HepG2 (cell line): Measurements from ENCODE around the gene FOXA3. TPM values are rescaled to one million over a fixed set of nuclear protein-coding genes. Genes with fewer than 3 reads are reported as not detected.

Experiments
- CHD2 ChIP-seq: IDR thresholded peaks from 2 replicates; pipeline ENCODE4 v1.6.1; 2011; ENCODE audit warnings: low read depth, low read length, improper control_type of control experiment
- POGZ ChIP-seq: sonication (generic); formaldehyde crosslinking; IDR thresholded peaks from 2 replicates; pipeline ENCODE4 v1.4.0; 2020; ENCODE audit warnings: mild to moderate bottlenecking, missing genetic modification reagents
- RFXAP ChIP-seq: sonication (generic); formaldehyde crosslinking; IDR thresholded peaks from 2 replicates; pipeline ENCODE4 v1.4.0; 2020; ENCODE audit warnings: missing genetic modification reagents, borderline replicate concordance
- ZBTB7B ChIP-seq: sonication (generic); formaldehyde crosslinking; IDR thresholded peaks from 2 replicates; pipeline ENCODE4 v1.4.0; 2020; ENCODE audit warnings: missing genetic modification reagents
- ZKSCAN8 ChIP-seq: IDR thresholded peaks from 2 replicates; pipeline ENCODE4 v1.6.1; 2016; ENCODE audit warnings: borderline replicate concordance, missing genetic modification reagents, missing compliant biosample characterization
- ZNF251 ChIP-seq: sonication (generic); formaldehyde crosslinking; IDR thresholded peaks from 2 replicates; pipeline ENCODE4 v1.9.0; 2021; ENCODE audit warnings: mild to moderate bottlenecking, missing genetic modification reagents
- ZNF34 ChIP-seq: sonication (generic); formaldehyde crosslinking; IDR thresholded peaks from 2 replicates; pipeline ENCODE4 v1.4.0; 2020; ENCODE audit warnings: mild to moderate bottlenecking, missing genetic modification reagents, borderline replicate concordance
- ZNF562 ChIP-seq: sonication (generic); formaldehyde crosslinking; IDR thresholded peaks from 2 replicates; pipeline ENCODE4 v1.8.0; 2022; ENCODE audit warnings: missing genetic modification reagents, borderline replicate concordance
- ZNF615 ChIP-seq: sonication (generic); formaldehyde crosslinking; IDR thresholded peaks from 2 replicates; pipeline ENCODE4 v1.5.0; 2020; ENCODE audit warnings: mild to moderate bottlenecking, missing genetic modification reagents, borderline replicate concordance
- ZNF768 ChIP-seq: sonication (generic); formaldehyde crosslinking; IDR thresholded peaks from 2 replicates; pipeline ENCODE4 v1.4.0; 2020; ENCODE audit warnings: missing genetic modification reagents
- polyA plus RNA-seq, 8 experiments: library from polyadenylated mRNA; depleted of rRNA in 3 of 8; stranded (reverse) in 7 of 8; unstranded in 1 of 8; fragments of >200 nt; fragmentation: Illumina TruSeq in 4 of 8; extraction: Trizol in 4 of 8; gene quantifications; 2 replicates each; pipeline versions ENCODE4 v1.2.1 to v1.2.3, GENCODE V29; 2011 to 2016; ENCODE audit warnings: low read depth in 4 of 8, missing spikeins in 1 of 8, mixed read lengths in 1 of 8; ENCODE audit not compliant: insufficient read depth in 1 of 8
- total RNA-seq, 5 experiments: library from RNA; depleted of rRNA; stranded (reverse); fragments of >200 nt; fragmentation: Illumina TruSeq; extraction: Trizol; gene quantifications; 2 replicates each; pipeline ENCODE4 v1.2.3, GENCODE V29; 2016; ENCODE audit warnings: low read depth in 1 of 5
- TF ChIP-seq, protein P1 (sequence below): sonication (generic); formaldehyde crosslinking; IDR thresholded peaks from 2 replicates; pipeline ENCODE4 v1.9.0; 2021; ENCODE audit warnings: missing genetic modification reagents, borderline replicate concordance
- TF ChIP-seq, protein P2 (sequence below): sonication (generic); formaldehyde crosslinking; IDR thresholded peaks from 2 replicates; pipeline ENCODE4 v1.4.0; 2020; ENCODE audit warnings: missing genetic modification reagents
- TF ChIP-seq, protein P3 (sequence below): sonication (generic); formaldehyde crosslinking; IDR thresholded peaks from 2 replicates; pipeline ENCODE4 v1.4.0; 2020; ENCODE audit warnings: mild to moderate bottlenecking, missing genetic modification reagents
- TF ChIP-seq, protein P4 (sequence below), 2 experiments: sonication (generic) in 1 of 2; formaldehyde crosslinking in 1 of 2; IDR thresholded peaks; 2 replicates each; pipeline versions ENCODE4 v1.5.1 to v1.6.1; 2011 to 2020; ENCODE audit warnings: borderline replicate concordance in 1 of 2, low read depth in 1 of 2, low read length in 1 of 2, mild to moderate bottlenecking in 1 of 2, missing genetic modification reagents in 1 of 2, moderate library complexity in 1 of 2
- TF ChIP-seq, protein P5 (sequence below), 2 experiments: sonication (generic) in 1 of 2; formaldehyde crosslinking in 1 of 2; IDR thresholded peaks; 2 replicates each; pipeline versions ENCODE4 v1.4.0 to v1.6.1; 2018 to 2020; ENCODE audit warnings: missing genetic modification reagents in 2 of 2, borderline replicate concordance in 1 of 2, low read depth in 1 of 2, mild to moderate bottlenecking in 1 of 2, missing biosample characterization in 1 of 2
- TF ChIP-seq, protein P6 (sequence below): sonication (generic); formaldehyde crosslinking; IDR thresholded peaks from 2 replicates; pipeline ENCODE4 v1.4.0; 2020; ENCODE audit warnings: mild to moderate bottlenecking, low read depth, missing genetic modification reagents

FOXA3 gene
- total and polyA plus RNA-seq, 2 of the 13 experiments (the other 11 are each of a cell fraction or from before 2014, with no cell fraction given), result 29.8 to 47.6 TPM

DNA sequence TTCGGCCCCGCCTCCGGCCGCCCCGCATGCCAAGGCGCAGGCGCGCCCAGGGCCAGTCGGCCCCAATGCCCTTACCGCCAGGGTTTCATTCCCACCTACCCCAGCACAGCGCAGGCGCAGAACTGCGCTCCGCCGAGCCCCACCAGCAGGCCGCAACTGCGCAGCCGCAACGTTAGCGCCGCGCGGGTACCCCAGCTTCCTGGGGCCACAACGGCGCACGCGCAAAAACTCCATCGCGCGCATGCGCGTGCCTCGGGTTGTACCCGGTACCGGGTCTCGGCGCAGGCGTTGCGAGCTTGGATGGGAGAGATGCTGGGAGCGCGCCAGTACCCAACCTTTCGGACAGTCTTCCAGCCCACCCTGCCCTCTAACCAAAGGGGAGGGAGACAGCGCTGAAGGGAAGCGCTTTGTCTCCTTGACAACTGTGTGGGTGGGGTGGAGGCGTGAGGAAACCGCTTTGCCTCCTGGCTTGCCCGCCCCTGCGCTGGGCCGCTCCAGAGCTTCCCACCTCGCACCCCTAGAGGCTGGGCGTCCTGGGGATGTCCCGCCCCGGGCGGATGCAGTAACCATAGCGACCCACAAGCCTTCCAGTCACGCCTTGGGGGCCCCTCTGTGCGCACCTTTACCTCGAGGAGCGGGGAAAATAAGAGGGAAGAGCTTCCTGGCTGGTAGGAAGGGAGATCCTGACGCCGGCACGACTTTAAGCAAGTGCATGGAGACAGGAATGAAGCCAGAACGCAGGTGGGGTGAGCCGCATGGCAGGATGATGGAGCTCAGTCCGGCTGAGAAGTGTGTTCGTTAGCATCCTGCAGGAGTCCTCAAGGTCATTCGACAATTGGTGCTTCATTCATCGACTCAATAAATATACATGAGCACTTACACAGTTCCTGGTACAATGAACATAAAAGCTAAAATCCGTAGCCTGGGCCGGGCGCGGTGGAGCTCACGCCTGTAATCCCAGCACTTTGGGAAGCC, 38.8 kb downstream of the FOXA3 start (continued):
- no peak for TF ChIP-seq ZNF34
- no peak for TF ChIP-seq ZNF615
- TF ChIP-seq, protein P1, sequence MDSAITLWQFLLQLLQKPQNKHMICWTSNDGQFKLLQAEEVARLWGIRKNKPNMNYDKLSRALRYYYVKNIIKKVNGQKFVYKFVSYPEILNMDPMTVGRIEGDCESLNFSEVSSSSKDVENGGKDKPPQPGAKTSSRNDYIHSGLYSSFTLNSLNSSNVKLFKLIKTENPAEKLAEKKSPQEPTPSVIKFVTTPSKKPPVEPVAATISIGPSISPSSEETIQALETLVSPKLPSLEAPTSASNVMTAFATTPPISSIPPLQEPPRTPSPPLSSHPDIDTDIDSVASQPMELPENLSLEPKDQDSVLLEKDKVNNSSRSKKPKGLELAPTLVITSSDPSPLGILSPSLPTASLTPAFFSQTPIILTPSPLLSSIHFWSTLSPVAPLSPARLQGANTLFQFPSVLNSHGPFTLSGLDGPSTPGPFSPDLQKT (CRISPR knock-in tag), result no peak
- 0 out of 2 replicates have a peak, but pooled peaks have one; percentile 9 for TF ChIP-seq RFXAP (CRISPR knock-in tag)
- TF ChIP-seq, protein P2, sequence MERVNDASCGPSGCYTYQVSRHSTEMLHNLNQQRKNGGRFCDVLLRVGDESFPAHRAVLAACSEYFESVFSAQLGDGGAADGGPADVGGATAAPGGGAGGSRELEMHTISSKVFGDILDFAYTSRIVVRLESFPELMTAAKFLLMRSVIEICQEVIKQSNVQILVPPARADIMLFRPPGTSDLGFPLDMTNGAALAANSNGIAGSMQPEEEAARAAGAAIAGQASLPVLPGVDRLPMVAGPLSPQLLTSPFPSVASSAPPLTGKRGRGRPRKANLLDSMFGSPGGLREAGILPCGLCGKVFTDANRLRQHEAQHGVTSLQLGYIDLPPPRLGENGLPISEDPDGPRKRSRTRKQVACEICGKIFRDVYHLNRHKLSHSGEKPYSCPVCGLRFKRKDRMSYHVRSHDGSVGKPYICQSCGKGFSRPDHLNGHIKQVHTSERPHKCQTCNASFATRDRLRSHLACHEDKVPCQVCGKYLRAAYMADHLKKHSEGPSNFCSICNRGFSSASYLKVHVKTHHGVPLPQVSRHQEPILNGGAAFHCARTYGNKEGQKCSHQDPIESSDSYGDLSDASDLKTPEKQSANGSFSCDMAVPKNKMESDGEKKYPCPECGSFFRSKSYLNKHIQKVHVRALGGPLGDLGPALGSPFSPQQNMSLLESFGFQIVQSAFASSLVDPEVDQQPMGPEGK (CRISPR knock-in tag), result peak; percentile 31; the same call in 1 of the 2 replicates
- TF ChIP-seq, protein P3, sequence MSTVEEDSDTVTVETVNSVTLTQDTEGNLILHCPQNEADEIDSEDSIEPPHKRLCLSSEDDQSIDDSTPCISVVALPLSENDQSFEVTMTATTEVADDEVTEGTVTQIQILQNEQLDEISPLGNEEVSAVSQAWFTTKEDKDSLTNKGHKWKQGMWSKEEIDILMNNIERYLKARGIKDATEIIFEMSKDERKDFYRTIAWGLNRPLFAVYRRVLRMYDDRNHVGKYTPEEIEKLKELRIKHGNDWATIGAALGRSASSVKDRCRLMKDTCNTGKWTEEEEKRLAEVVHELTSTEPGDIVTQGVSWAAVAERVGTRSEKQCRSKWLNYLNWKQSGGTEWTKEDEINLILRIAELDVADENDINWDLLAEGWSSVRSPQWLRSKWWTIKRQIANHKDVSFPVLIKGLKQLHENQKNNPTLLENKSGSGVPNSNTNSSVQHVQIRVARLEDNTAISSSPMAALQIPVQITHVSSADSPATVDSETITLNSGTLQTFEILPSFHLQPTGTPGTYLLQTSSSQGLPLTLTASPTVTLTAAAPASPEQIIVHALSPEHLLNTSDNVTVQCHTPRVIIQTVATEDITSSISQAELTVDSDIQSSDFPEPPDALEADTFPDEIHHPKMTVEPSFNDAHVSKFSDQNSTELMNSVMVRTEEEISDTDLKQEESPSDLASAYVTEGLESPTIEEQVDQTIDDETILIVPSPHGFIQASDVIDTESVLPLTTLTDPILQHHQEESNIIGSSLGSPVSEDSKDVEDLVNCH (CRISPR knock-in tag), result no peak
- TF ChIP-seq ZNF768, result no peak
- TF ChIP-seq POGZ, result no peak
- no peak for TF ChIP-seq CHD2
- no peak for TF ChIP-seq ZNF562
- TF ChIP-seq, protein P4, sequence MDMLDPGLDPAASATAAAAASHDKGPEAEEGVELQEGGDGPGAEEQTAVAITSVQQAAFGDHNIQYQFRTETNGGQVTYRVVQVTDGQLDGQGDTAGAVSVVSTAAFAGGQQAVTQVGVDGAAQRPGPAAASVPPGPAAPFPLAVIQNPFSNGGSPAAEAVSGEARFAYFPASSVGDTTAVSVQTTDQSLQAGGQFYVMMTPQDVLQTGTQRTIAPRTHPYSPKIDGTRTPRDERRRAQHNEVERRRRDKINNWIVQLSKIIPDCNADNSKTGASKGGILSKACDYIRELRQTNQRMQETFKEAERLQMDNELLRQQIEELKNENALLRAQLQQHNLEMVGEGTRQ (IDR thresholded peaks at IDR 0.05; ENCODE audit: low read depth, low read length), result no peak
- TF ChIP-seq, protein P4 (CRISPR knock-in tag; IDR thresholded peaks at IDR 0.05; ENCODE audit: borderline replicate concordance), result no peak
- TF ChIP-seq, protein P5, sequence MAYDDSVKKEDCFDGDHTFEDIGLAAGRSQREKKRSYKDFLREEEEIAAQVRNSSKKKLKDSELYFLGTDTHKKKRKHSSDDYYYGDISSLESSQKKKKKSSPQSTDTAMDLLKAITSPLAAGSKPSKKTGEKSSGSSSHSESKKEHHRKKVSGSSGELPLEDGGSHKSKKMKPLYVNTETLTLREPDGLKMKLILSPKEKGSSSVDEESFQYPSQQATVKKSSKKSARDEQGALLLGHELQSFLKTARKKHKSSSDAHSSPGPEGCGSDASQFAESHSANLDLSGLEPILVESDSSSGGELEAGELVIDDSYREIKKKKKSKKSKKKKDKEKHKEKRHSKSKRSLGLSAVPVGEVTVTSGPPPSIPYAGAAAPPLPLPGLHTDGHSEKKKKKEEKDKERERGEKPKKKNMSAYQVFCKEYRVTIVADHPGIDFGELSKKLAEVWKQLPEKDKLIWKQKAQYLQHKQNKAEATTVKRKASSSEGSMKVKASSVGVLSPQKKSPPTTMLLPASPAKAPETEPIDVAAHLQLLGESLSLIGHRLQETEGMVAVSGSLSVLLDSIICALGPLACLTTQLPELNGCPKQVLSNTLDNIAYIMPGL (CRISPR knock-in tag; IDR thresholded peaks at IDR 0.05; ENCODE audit: borderline replicate concordance in 1 of 2, low read depth in 1 of 2), result 0 out of 4 replicates have a peak, but pooled peaks of 1 of the 2 experiments have one; percentile 13
- peak; percentile 13; the same call in 1 of the 2 replicates for TF ChIP-seq ZBTB7B (CRISPR knock-in tag)
- TF ChIP-seq ZNF251 (CRISPR knock-in tag), result no peak
- TF ChIP-seq, protein P6, sequence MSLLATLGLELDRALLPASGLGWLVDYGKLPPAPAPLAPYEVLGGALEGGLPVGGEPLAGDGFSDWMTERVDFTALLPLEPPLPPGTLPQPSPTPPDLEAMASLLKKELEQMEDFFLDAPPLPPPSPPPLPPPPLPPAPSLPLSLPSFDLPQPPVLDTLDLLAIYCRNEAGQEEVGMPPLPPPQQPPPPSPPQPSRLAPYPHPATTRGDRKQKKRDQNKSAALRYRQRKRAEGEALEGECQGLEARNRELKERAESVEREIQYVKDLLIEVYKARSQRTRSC (CRISPR knock-in tag), result no peak
- TF ChIP-seq ZKSCAN8 (CRISPR knock-in tag), result no peak
